ENCODE data around the gene SULF2. TPM values are rescaled to one million over a fixed set of nuclear protein-coding genes. Genes with fewer than 3 reads are reported as not detected.
A peak's percentile ranks its signal among the peaks of the same experiment; 100 is the strongest.

SULF2 gene
- total RNA-seq, 1 donor from 2014 or later: 97.8 TPM

DNA sequence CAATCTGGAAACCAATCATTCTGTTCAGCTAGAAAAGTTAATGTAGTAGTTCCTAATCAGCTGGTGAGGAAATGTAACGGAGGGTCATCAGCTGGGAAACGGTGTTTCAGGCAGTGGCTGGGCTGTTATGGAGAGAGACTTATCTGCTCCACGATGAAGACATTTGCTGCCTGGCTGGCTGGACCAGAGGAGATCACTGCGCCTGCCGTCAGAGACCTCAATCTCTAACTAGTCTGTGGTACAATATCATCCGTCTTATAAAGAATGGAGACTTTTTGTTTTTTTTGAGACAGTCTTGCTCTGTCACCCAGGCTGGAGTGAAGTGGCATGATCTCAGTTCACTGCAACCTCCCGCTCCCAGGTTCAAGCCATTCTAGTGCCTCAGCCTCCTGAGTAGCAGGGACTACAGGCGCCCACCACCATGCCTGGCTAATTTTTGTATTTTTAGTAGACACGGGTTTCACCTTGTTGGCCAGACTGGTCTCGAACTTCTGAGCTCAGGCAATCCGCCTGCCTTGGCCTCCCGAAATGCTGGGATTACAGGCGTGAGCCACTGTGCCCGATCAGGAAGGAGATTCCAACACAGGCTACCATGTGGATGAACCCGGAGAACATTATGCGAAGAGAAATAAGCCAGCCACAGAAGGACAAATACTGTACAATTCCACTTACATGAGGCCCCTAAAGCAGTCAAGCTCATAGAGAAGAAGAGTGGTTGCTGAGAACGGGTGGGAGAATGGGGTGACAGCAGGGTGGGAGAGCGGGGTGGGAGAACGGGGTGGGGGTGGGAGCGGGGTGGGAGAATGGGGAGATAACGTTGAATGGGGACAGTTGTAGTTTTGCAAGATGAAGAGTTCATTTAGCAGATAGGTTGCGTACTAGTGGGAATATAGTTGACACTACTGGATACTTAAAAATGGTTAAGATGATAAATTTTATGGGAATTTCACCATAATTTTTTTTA, 115.1 kb downstream of the SULF2 start:
- peaks cover 12% of the 10 kb centered on the region for H3K27me3 Mint-ChIP-seq (ENCODE audit: unreplicated experiment)
- H3K9me3 Mint-ChIP-seq (ENCODE audit: unreplicated experiment): peaks cover 6% of the 10 kb centered on the region
- no peak overlapping the region for H3K27ac Mint-ChIP-seq (ENCODE audit: unreplicated experiment)
- DNase-seq: no peak
- peaks cover 17% of the 10 kb centered on the region for H3K4me1 Mint-ChIP-seq (ENCODE audit: low read depth, unreplicated experiment)
- TF ChIP-seq, protein P1, sequence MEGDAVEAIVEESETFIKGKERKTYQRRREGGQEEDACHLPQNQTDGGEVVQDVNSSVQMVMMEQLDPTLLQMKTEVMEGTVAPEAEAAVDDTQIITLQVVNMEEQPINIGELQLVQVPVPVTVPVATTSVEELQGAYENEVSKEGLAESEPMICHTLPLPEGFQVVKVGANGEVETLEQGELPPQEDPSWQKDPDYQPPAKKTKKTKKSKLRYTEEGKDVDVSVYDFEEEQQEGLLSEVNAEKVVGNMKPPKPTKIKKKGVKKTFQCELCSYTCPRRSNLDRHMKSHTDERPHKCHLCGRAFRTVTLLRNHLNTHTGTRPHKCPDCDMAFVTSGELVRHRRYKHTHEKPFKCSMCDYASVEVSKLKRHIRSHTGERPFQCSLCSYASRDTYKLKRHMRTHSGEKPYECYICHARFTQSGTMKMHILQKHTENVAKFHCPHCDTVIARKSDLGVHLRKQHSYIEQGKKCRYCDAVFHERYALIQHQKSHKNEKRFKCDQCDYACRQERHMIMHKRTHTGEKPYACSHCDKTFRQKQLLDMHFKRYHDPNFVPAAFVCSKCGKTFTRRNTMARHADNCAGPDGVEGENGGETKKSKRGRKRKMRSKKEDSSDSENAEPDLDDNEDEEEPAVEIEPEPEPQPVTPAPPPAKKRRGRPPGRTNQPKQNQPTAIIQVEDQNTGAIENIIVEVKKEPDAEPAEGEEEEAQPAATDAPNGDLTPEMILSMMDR (IDR thresholded peaks at IDR 0.05; ENCODE audit: partially characterized antibody, unreplicated experiment): no peak
- peaks cover 5% of the 10 kb centered on the region for H3K36me3 Mint-ChIP-seq (ENCODE audit: unreplicated experiment)
- H3K4me3 Mint-ChIP-seq (ENCODE audit: unreplicated experiment): no peak overlapping the region

DNA sequence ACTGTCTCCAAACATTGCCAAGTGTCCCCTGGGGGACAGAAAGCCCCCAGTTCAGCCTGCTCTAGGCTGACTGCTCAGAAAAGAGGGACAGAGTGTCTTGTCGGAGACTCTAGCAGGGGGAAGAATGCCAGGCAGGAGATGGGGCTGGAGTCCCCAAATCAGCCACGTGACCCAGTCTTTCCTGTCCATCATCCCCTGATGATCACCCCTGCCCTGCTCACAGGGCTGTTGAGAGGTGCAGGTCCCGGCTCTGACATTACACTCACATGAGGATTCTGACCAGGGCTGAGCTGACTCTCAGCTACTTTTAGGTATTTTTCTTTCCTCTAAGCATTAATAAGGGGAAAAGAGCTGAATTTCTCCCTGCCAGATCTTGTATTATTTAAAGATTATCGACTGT, 115.8 kb downstream of the SULF2 start:
- no peak for DNase-seq
- peaks cover 6% of the 10 kb centered on the region for H3K9me3 Mint-ChIP-seq (ENCODE audit: unreplicated experiment)
- no peak overlapping the region for H3K27ac Mint-ChIP-seq (ENCODE audit: unreplicated experiment)
- H3K4me1 Mint-ChIP-seq (ENCODE audit: low read depth, unreplicated experiment): peaks cover 20% of the 10 kb centered on the region
- TF ChIP-seq, protein P1 (IDR thresholded peaks at IDR 0.05; ENCODE audit: partially characterized antibody, unreplicated experiment): no peak
- peaks cover 5% of the 10 kb centered on the region for H3K36me3 Mint-ChIP-seq (ENCODE audit: unreplicated experiment)
- H3K27me3 Mint-ChIP-seq (ENCODE audit: unreplicated experiment): peaks cover 12% of the 10 kb centered on the region
- H3K4me3 Mint-ChIP-seq (ENCODE audit: unreplicated experiment): no peak overlapping the region

DNA sequence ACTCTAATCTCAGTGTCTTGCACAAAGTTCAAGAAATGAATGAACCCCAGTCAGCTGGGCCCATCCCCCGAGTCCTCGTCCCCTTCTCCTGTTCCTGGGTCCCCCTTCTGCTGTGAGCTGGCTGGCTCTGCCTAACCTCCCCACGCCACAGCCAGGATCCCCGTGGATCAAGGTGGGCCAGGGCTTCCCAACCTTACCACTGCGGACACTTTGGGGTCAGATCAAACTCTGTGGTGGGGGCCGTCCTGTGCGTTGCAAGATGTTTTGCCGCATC, 116.2 kb downstream of the SULF2 start:
- no peak overlapping the region for H3K4me3 Mint-ChIP-seq (ENCODE audit: unreplicated experiment)
- TF ChIP-seq, protein P1 (IDR thresholded peaks at IDR 0.05; ENCODE audit: partially characterized antibody, unreplicated experiment): no peak
- peaks cover 11% of the 10 kb centered on the region for H3K27me3 Mint-ChIP-seq (ENCODE audit: unreplicated experiment)
- DNase-seq: no peak
- H3K4me1 Mint-ChIP-seq (ENCODE audit: low read depth, unreplicated experiment): peaks cover 20% of the 10 kb centered on the region
- H3K36me3 Mint-ChIP-seq (ENCODE audit: unreplicated experiment): peaks cover 5% of the 10 kb centered on the region
- H3K9me3 Mint-ChIP-seq (ENCODE audit: unreplicated experiment): peaks cover 6% of the 10 kb centered on the region
- H3K27ac Mint-ChIP-seq (ENCODE audit: unreplicated experiment): peak overlapping the region; percentile 50

DNA sequence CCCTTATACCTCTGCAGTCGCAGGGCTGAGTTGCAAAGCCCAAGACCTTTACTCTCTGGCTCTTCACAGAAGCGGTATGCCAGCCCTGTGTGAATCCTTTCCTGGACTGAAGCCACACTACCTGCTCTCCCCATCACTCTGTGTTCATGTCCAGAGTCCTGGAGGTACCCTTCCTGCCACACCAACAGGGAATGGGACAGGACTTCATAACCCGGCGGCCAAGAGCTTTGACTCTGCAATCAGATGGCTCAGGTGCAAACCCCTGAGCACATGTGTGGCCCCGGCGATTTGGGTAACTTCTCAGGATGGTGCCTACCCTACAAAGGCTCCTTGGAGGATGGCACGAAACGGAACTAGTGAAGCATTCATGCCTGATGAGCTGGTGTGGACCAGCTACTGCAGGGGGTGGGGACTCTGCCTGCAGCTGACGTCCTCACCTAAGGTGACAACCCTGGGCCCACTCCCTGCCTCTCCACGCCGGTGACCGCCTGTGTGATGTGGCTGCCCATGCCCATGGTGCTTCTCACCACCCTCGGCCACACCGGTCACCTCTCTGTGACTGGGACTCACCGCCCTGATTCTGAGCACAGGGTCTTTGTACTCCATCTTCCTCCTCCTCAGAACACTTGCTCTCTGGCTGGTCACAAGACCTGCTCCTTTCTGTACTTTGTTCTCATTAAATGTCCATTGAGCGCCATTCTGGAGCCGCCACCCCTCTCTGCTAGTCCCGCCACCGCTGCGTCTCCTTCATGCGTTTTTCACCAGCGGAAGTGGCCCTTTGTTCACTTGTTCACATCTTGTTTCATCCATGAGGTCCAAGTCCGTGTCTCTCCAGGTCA, 116.7 kb downstream of the SULF2 start:
- Mint-ChIP-seq H3K27ac (ENCODE audit: unreplicated experiment) (peak overlapping the region; percentile 50), H3K4me3 (ENCODE audit: unreplicated experiment) (no peak overlapping the region), H3K36me3 (ENCODE audit: unreplicated experiment) (peaks cover 5% of the 10 kb centered on the region), H3K4me1 (ENCODE audit: low read depth, unreplicated experiment) (peaks cover 20% of the 10 kb centered on the region), H3K9me3 (ENCODE audit: unreplicated experiment) (peaks cover 6% of the 10 kb centered on the region), H3K27me3 (ENCODE audit: unreplicated experiment) (peaks cover 11% of the 10 kb centered on the region)
- TF ChIP-seq, protein P1 (IDR thresholded peaks at IDR 0.05; ENCODE audit: partially characterized antibody, unreplicated experiment): no peak
- no peak for DNase-seq
